HepG2 (cell line): ENCODE results near the gene ANKS3. TPM values are rescaled to one million over a fixed set of nuclear protein-coding genes. Genes with fewer than 3 reads are reported as not detected.

Source experiments
- CBFB ChIP-seq: sonication (generic); formaldehyde crosslinking; IDR thresholded peaks from 2 replicates; pipeline ENCODE4 v1.4.0; 2020; ENCODE audit warnings: missing genetic modification reagents
- ISX ChIP-seq: sonication (generic); formaldehyde crosslinking; conservative IDR thresholded peaks from 2 replicates; pipeline ENCODE4 v1.5.0; 2020; ENCODE audit warnings: missing genetic modification reagents
- LBX2 ChIP-seq: sonication (generic); formaldehyde crosslinking; IDR thresholded peaks from 2 replicates; pipeline ENCODE4 v1.5.0; 2020; ENCODE audit warnings: missing genetic modification reagents, mild to moderate bottlenecking, borderline replicate concordance
- NCOA2 ChIP-seq: sonication (generic); formaldehyde crosslinking; IDR thresholded peaks from 2 replicates; pipeline ENCODE4 v1.8.0; 2022; ENCODE audit warnings: inconsistent platforms
- NR2F6 ChIP-seq, 2 experiments: IDR thresholded peaks; 2 replicates each; pipeline ENCODE4 v1.6.1; 2016; ENCODE audit warnings: antibody characterized with exemption in 1 of 2, mild to moderate bottlenecking in 1 of 2
- PBX3 ChIP-seq: sonication (generic); formaldehyde crosslinking; IDR thresholded peaks from 2 replicates; pipeline ENCODE4 v1.8.1; 2023; ENCODE audit warnings: missing genetic modification reagents, inconsistent platforms, borderline replicate concordance
- RFXANK ChIP-seq: IDR thresholded peaks from 2 replicates; pipeline ENCODE4 v1.6.1; 2016
- RXRA ChIP-seq: sonication (generic); formaldehyde crosslinking; IDR thresholded peaks from 2 replicates; pipeline ENCODE4 v1.5.1; 2020; ENCODE audit warnings: missing genetic modification reagents
- SRSF4 ChIP-seq: fragments of 200-400 bp; formaldehyde crosslinking; IDR thresholded peaks from one replicate; pipeline ENCODE4 v1.6.1; 2018; ENCODE audit warnings: mild to moderate bottlenecking, low read depth, low read length, moderate library complexity; ENCODE audit not compliant: poor library complexity, severe bottlenecking
- SRSF9 ChIP-seq: fragments of 200-400 bp; formaldehyde crosslinking; IDR thresholded peaks from 2 replicates; pipeline ENCODE4 v1.6.1; 2018; ENCODE audit warnings: borderline replicate concordance, mild to moderate bottlenecking, low read depth, low read length; ENCODE audit not compliant: insufficient read depth, poor library complexity, severe bottlenecking
- TOE1 ChIP-seq: sonication (generic); formaldehyde crosslinking; IDR thresholded peaks from 2 replicates; pipeline ENCODE4 v1.4.0; 2020; ENCODE audit warnings: mild to moderate bottlenecking, missing genetic modification reagents
- ZBTB37 ChIP-seq: sonication (generic); formaldehyde crosslinking; IDR thresholded peaks from 2 replicates; pipeline ENCODE4 v1.4.0; 2020; ENCODE audit warnings: mild to moderate bottlenecking, missing genetic modification reagents
- ZBTB8A ChIP-seq: sonication (generic); formaldehyde crosslinking; IDR thresholded peaks from 2 replicates; pipeline ENCODE4 v1.4.0; 2020; ENCODE audit warnings: mild to moderate bottlenecking, low read depth, missing genetic modification reagents, borderline replicate concordance
- ZFP36L1 ChIP-seq: sonication (generic); formaldehyde crosslinking; IDR thresholded peaks from 2 replicates; pipeline ENCODE4 v1.8.0; 2022; ENCODE audit warnings: mild to moderate bottlenecking, missing genetic modification reagents, moderate library complexity
- ZFP62 ChIP-seq: sonication (generic); formaldehyde crosslinking; IDR thresholded peaks from 2 replicates; pipeline ENCODE4 v1.4.0; 2020; ENCODE audit warnings: missing genetic modification reagents
- ZNF609 ChIP-seq: sonication (generic); formaldehyde crosslinking; IDR thresholded peaks from 2 replicates; pipeline ENCODE4 v1.4.0; 2020; ENCODE audit warnings: mild to moderate bottlenecking, missing genetic modification reagents, borderline replicate concordance
- ZNF678 ChIP-seq: sonication (generic); formaldehyde crosslinking; IDR thresholded peaks from 2 replicates; pipeline ENCODE4 v1.4.0; 2020; ENCODE audit warnings: mild to moderate bottlenecking, missing genetic modification reagents
- ZSCAN21 ChIP-seq: sonication (generic); formaldehyde crosslinking; IDR thresholded peaks from 2 replicates; pipeline ENCODE4 v1.8.0; 2022; ENCODE audit warnings: mild to moderate bottlenecking, missing genetic modification reagents, moderate library complexity, borderline replicate concordance
- ZSCAN29 ChIP-seq: sonication (generic); formaldehyde crosslinking; conservative IDR thresholded peaks from 2 replicates; pipeline ENCODE4 v1.4.0; 2020; ENCODE audit warnings: mild to moderate bottlenecking, missing genetic modification reagents
- polyA plus RNA-seq, 8 experiments: library from polyadenylated mRNA; depleted of rRNA in 3 of 8; stranded (reverse) in 7 of 8; unstranded in 1 of 8; fragments of >200 nt; fragmentation: Illumina TruSeq in 4 of 8; extraction: Trizol in 4 of 8; gene quantifications; 2 replicates each; pipeline versions ENCODE4 v1.2.1 to v1.2.3, GENCODE V29; 2011 to 2016; ENCODE audit warnings: low read depth in 4 of 8, missing spikeins in 1 of 8, mixed read lengths in 1 of 8; ENCODE audit not compliant: insufficient read depth in 1 of 8
- total RNA-seq, 5 experiments: library from RNA; depleted of rRNA; stranded (reverse); fragments of >200 nt; fragmentation: Illumina TruSeq; extraction: Trizol; gene quantifications; 2 replicates each; pipeline ENCODE4 v1.2.3, GENCODE V29; 2016; ENCODE audit warnings: low read depth in 1 of 5

Gene ANKS3
- total and polyA plus RNA-seq, 2 of the 13 experiments (the other 11 are each of a cell fraction or from before 2014, with no cell fraction given), result 11.4 to 15.9 TPM

- TF ChIP-seq ZBTB8A (CRISPR knock-in tag) (no peak), CBFB (CRISPR knock-in tag) (no peak; the same call in 1 of the 2 replicates), ZBTB37 (no peak), ZFP36L1 (CRISPR knock-in tag) (peak; percentile 23; the same call in 1 of the 2 replicates), SRSF9 (no peak), ISX (CRISPR knock-in tag) (no peak), NR2F6 (IDR thresholded peaks at IDR 0.05) (no peak), NR2F6 (CRISPR knock-in tag; IDR thresholded peaks at IDR 0.05) (0 out of 2 replicates have a peak, but pooled peaks have one; percentile 36), ZSCAN21 (CRISPR knock-in tag) (peak; percentile 68; the same call in 1 of the 2 replicates), TOE1 (CRISPR knock-in tag) (no peak), ZFP62 (CRISPR knock-in tag) (no peak), ZNF678 (CRISPR knock-in tag) (no peak), RXRA (CRISPR knock-in tag) (0 out of 2 replicates have a peak, but pooled peaks have one; percentile 29), PBX3 (CRISPR knock-in tag) (no peak), LBX2 (0 out of 2 replicates have a peak, but pooled peaks have one; percentile 37), SRSF4 (no peak), ZNF609 (CRISPR knock-in tag) (no peak), RFXANK (no peak), NCOA2 (no peak), ZSCAN29 (CRISPR knock-in tag) (no peak)
Measured at GRCh38 chr16:4693296-4693955, 40.6 kb downstream of the ANKS3 start, which contains the start of gene NUDT16L1 (continued).
